Fibroblast of mammary gland (primary cell): Measurements from ENCODE around the gene HSPB9.

Experiments used
- DNase-seq: peaks from one replicate; pipeline ENCODE4 v3.0.0-alpha.2; 2010; ENCODE audit warnings: low read depth
- H3K4me3 ChIP-seq: 2 replicates; pipeline ENCODE4 v1.5.1; 2011; ENCODE audit warnings: low read depth, mild to moderate bottlenecking, low read length, moderate library complexity; ENCODE audit not compliant: control insufficient read depth
- CTCF ChIP-seq: conservative IDR thresholded peaks from 2 replicates; pipeline ENCODE4 v1.5.1; 2011; ENCODE audit warnings: low read depth, low read length, inconsistent platforms; ENCODE audit not compliant: control insufficient read depth, insufficient read depth

HSPB9 gene

GRCh38 chr17:42130310-42130936 lies 7.8 kb downstream of the HSPB9 start:
- no peak for TF ChIP-seq CTCF
- no peak for DNase-seq
- H3K4me3 ChIP-seq = no peak overlapping the region

- no peak overlapping the region for H3K4me3 ChIP-seq
- no peak for DNase-seq
- no peak for TF ChIP-seq CTCF
These were observed 8.6 kb downstream of the HSPB9 start for GRCh38 chr17:42131232-42131631.

- DNase-seq = no peak
- TF ChIP-seq CTCF = no peak
- no peak overlapping the region for H3K4me3 ChIP-seq
These were observed 9.4 kb downstream of the HSPB9 start for GRCh38 chr17:42131981-42132432.

- peak; percentile 73 for DNase-seq
- H3K4me3 ChIP-seq = no peak overlapping the region
- no peak for TF ChIP-seq CTCF
These were observed 10.3 kb downstream of the HSPB9 start for GRCh38 chr17:42132941-42133340.

- TF ChIP-seq CTCF = no peak
- no peak for DNase-seq
- no peak overlapping the region for H3K4me3 ChIP-seq
These were observed 10.9 kb downstream of the HSPB9 start for GRCh38 chr17:42133461-42134041.

- DNase-seq = no peak
- no peak overlapping the region for H3K4me3 ChIP-seq
- no peak for TF ChIP-seq CTCF
These were observed 12.5 kb downstream of the HSPB9 start for GRCh38 chr17:42135151-42135550.
